Glutamatergic neuron (in vitro differentiated cells): ENCODE data around the gene LTBP2. TPM values are rescaled to one million over a fixed set of nuclear protein-coding genes. Genes with fewer than 3 reads are reported as not detected.

Experiments used
- DNase-seq: peaks from one replicate; pipeline ENCODE4 v3.0.0; 2022
- H3K27ac Mint-ChIP-seq: one replicate; pipeline ENCODE4 v1.8.0; 2020; ENCODE audit warnings: mild to moderate bottlenecking, mixed read lengths, inconsistent platforms; ENCODE audit not compliant: unreplicated experiment
- H3K27me3 Mint-ChIP-seq: one replicate; pipeline ENCODE4 v1.8.0; 2020; ENCODE audit warnings: mild to moderate bottlenecking, moderate library complexity, mixed read lengths, inconsistent platforms; ENCODE audit not compliant: unreplicated experiment
- H3K36me3 Mint-ChIP-seq: one replicate; pipeline ENCODE4 v1.8.0; 2020; ENCODE audit warnings: mild to moderate bottlenecking, mixed read lengths, inconsistent platforms; ENCODE audit not compliant: unreplicated experiment
- H3K4me1 Mint-ChIP-seq: one replicate; pipeline ENCODE4 v1.8.0; 2020; ENCODE audit warnings: mild to moderate bottlenecking, low read depth, mixed read lengths, inconsistent platforms; ENCODE audit not compliant: unreplicated experiment
- H3K4me3 Mint-ChIP-seq: one replicate; pipeline ENCODE4 v1.8.0; 2020; ENCODE audit warnings: mild to moderate bottlenecking, mixed read lengths, inconsistent platforms; ENCODE audit not compliant: unreplicated experiment
- H3K9me3 Mint-ChIP-seq: one replicate; pipeline ENCODE4 v1.8.0; 2020; ENCODE audit warnings: mild to moderate bottlenecking, moderate library complexity, mixed read lengths, inconsistent platforms; ENCODE audit not compliant: unreplicated experiment
- total RNA-seq: library from RNA; stranded (reverse); fragmentation: NEBNext Ultra II Directional; extraction: Animal tissue kit (Norgen Biotek cat#: 25700); gene quantifications from one replicate; pipeline ENCODE4 v1.2.1, GENCODE V29; 2021; ENCODE audit not compliant: unreplicated experiment
- TF ChIP-seq, protein P1 (sequence below): fragments of 200-600 bp; sonication (generic); IDR thresholded peaks from one replicate; pipeline ENCODE4 v1.5.0; 2021; ENCODE audit not compliant: partially characterized antibody, unreplicated experiment

The LTBP2 gene
- total RNA-seq, 1 donor from 2014 or later, result 1.2 TPM

DNA sequence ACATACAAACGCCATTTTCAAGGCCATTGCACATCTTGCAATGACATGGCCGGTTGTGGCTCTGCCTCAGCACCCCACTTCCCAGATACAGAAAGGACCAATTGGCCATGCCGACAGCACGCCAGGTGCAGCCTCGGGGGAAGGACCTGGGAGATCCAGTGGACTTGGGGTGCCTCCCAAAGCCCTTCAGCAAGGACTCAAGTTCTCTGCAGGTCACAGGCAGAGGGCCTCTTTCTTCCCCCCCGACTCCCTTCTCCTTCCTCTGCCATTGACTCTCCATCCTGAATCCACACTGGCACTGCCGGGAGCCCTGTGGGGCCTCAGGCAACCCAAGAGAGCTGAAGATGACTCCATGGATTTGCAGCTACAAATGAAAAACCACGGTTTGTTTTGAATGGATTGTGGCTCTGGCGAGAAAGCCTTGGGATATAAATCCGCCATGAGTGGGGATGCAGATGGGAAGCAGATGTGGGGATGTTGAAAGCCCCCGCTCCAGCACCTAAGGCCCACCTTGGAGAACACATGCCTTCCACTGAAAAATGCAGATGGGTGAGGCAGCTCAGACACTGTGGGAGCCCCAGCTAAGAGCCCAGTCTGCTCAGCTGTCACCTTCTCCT is 35.1 kb upstream of the LTBP2 start:
- TF ChIP-seq, protein P1, sequence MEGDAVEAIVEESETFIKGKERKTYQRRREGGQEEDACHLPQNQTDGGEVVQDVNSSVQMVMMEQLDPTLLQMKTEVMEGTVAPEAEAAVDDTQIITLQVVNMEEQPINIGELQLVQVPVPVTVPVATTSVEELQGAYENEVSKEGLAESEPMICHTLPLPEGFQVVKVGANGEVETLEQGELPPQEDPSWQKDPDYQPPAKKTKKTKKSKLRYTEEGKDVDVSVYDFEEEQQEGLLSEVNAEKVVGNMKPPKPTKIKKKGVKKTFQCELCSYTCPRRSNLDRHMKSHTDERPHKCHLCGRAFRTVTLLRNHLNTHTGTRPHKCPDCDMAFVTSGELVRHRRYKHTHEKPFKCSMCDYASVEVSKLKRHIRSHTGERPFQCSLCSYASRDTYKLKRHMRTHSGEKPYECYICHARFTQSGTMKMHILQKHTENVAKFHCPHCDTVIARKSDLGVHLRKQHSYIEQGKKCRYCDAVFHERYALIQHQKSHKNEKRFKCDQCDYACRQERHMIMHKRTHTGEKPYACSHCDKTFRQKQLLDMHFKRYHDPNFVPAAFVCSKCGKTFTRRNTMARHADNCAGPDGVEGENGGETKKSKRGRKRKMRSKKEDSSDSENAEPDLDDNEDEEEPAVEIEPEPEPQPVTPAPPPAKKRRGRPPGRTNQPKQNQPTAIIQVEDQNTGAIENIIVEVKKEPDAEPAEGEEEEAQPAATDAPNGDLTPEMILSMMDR, result no peak
- peaks cover 5% of the 10 kb centered on the region for H3K9me3 Mint-ChIP-seq
- DNase-seq, result no peak
- H3K4me1 Mint-ChIP-seq, result peaks cover 14% of the 10 kb centered on the region
- no peak overlapping the region for H3K4me3 Mint-ChIP-seq
- H3K27me3 Mint-ChIP-seq, result peaks cover 6% of the 10 kb centered on the region
- H3K27ac Mint-ChIP-seq, result no peak overlapping the region
- H3K36me3 Mint-ChIP-seq, result no peaks in the 10 kb centered on the region

DNA sequence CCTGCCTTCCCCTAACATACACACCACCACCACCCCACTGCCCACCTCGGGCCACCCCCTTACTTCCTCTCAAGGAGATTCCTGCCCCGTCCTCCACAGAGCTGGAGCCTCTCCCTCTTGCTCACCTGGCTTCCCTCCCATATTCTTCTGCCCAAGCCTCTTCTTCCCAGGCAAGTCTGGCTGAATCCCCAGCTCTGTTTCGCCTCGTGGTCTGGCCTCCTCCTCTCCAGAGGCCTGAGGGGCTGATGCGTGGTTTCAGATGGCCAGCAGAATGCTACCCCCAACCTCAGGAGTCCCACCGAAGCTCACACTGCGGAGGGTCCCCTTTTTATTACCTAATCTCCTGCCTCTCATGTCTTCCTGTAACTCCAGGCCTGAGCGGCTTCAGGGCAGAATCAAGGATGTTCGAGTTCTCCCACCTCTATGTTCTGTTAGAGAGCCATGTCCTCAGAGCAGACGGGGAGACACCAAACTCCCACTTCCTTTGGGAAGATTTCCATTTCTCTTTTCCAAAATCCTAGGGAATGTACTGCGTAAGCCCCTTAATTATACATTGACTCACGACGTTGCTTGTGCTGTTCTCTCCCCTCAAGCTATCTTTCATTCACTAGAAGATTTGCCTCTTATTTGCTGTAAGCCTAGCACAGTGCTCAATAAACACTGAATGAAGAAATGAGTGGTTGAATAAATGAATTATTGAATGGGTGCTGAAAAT is 33.9 kb upstream of the LTBP2 start:
- TF ChIP-seq, protein P1, result no peak
- no peak overlapping the region for H3K4me3 Mint-ChIP-seq

DNA sequence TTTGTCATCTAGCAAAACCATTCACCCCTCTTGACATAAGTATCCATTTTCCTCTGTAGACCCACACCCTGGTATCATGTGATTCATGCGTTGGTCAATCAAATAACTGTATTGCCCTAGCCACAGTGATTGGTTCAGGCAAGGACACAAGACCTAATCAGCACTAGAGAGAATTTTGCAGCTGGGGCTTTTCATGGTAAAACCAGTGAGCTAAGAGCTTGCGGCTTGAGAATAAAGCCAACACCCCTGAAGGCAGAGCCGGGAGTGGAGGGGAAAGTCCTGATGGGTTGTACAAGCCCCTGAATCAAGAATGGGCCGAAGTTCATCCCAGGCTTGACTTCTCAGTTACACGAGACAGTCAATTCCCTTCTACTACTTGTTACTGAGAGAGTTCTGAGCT is 33.2 kb upstream of the LTBP2 start:
- no peaks in the 10 kb centered on the region for H3K36me3 Mint-ChIP-seq
- H3K9me3 Mint-ChIP-seq, result peaks cover 5% of the 10 kb centered on the region
- no peak for DNase-seq
- TF ChIP-seq, protein P1, result no peak
- no peak overlapping the region for H3K27ac Mint-ChIP-seq
- H3K27me3 Mint-ChIP-seq, result peaks cover 6% of the 10 kb centered on the region
- no peak overlapping the region for H3K4me3 Mint-ChIP-seq
- peaks cover 14% of the 10 kb centered on the region for H3K4me1 Mint-ChIP-seq

More for the DNA sequence above, 33.9 kb upstream of the LTBP2 start:
- Mint-ChIP-seq H3K4me1 (peaks cover 14% of the 10 kb centered on the region), H3K27me3 (peaks cover 6% of the 10 kb centered on the region), H3K27ac (peak overlapping the region; percentile 14), H3K9me3 (peaks cover 5% of the 10 kb centered on the region), H3K36me3 (no peaks in the 10 kb centered on the region)
- no peak for DNase-seq

DNA sequence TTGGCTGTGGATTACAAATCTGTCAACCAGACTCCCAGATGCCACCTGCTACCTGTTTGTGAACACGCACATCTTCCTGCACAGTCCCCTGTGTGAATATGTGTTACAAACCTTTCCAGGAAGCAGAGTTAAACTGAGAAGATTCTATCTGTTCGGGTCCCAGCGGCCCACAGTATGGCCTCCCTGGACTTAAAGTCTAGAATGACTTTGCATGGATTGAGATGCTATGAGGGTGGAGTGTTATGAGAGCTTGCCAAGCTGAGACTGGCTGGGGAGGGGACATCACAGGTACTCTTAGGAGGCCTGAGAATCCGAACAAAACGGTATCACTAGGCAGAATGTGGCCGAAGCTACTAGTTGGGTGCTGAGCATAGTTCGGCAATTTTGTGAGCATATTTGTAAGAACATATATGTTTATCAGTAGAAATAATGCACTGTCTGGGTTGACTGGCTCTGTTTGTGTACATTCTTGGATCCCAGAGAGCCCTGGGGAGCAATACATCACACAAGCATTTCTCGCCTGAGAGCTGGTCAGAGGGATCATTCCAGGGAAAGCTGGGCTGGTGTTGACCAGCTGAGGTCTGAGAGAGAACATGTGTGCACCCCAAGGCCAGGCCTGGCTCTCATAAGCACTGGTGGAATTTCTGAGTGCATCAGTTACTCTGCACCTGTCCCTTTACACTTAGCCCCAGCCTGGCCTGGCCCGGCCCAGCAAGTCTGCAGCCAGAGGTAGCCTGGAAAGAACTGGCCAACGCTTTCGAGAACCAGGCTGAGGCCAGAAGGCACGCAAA is 29.8 kb upstream of the LTBP2 start:
- Mint-ChIP-seq H3K27ac (no peak overlapping the region), H3K9me3 (peaks cover 2% of the 10 kb centered on the region), H3K36me3 (no peaks in the 10 kb centered on the region), H3K27me3 (peaks cover 4% of the 10 kb centered on the region), H3K4me3 (no peak overlapping the region), H3K4me1 (peaks cover 11% of the 10 kb centered on the region)
- TF ChIP-seq, protein P1, result no peak
- no peak for DNase-seq

DNA sequence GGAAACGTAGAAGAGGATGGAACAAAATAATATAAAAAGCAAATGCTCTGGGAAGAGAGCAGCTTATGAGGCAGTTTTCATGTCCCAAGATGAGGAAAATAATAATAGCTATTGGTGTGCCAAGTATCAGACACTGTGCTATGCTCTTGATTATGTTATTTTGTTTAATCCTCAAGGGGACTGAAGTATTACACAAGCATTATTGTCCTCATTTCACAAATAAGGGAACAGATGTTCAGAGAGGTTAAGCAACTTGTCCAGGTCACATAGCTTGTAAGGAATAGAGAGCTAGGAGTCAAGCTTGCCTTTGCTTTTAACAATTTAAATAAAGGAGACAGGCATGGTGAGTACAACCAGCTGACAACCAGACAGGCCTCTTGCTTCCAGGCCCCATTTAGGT is 26.9 kb upstream of the LTBP2 start:
- H3K27ac Mint-ChIP-seq, result no peak overlapping the region
- no peak for DNase-seq
- no peaks in the 10 kb centered on the region for H3K36me3 Mint-ChIP-seq
- TF ChIP-seq, protein P1, result no peak
- H3K9me3 Mint-ChIP-seq, result peaks cover 7% of the 10 kb centered on the region
- no peak overlapping the region for H3K4me3 Mint-ChIP-seq
- peaks cover 8% of the 10 kb centered on the region for H3K27me3 Mint-ChIP-seq
- H3K4me1 Mint-ChIP-seq, result peaks cover 33% of the 10 kb centered on the region
